Keratinocyte (primary cell): Measurements from ENCODE around the gene MEA1. TPM values are rescaled to one million over a fixed set of nuclear protein-coding genes. Genes with fewer than 3 reads are reported as not detected.

Experiments
- DNase-seq: peaks from one replicate; pipeline ENCODE4 v3.0.0-alpha.2; 2011; ENCODE audit warnings: low read depth, missing footprints, low spot score
- FAIRE-seq: peaks from 2 replicates; lab custom pipeline; 2011; peaks lifted over from hg19 to GRCh38; lab: Jason Lieb, UNC
- H2AFZ ChIP-seq: 2 replicates; pipeline ENCODE4 v1.6.0; 2012; ENCODE audit warnings: low read length, control low read depth, inconsistent platforms; ENCODE audit not compliant: control insufficient read depth
- H3K27ac ChIP-seq: 2 replicates; pipeline ENCODE4 v1.5.1; 2011; ENCODE audit warnings: low read length; ENCODE audit not compliant: control insufficient read depth, insufficient read depth
- H3K27me3 ChIP-seq: 3 replicates; pipeline ENCODE4 v1.6.0; 2011; ENCODE audit warnings: low read length; ENCODE audit not compliant: control insufficient read depth, insufficient read depth; ENCODE audit errors: extremely low read depth
- H3K36me3 ChIP-seq, 2 experiments: 2 replicates in 1 of 2; 3 replicates in 1 of 2; pipeline ENCODE4 v1.5.1; 2011; ENCODE audit warnings: low read length in 2 of 2, mild to moderate bottlenecking in 1 of 2; ENCODE audit not compliant: control insufficient read depth in 2 of 2, insufficient read depth in 2 of 2; ENCODE audit errors: extremely low read depth in 1 of 2
- H3K4me1 ChIP-seq: 3 replicates; pipeline ENCODE4 v1.5.1; 2011; ENCODE audit warnings: low read length; ENCODE audit not compliant: control insufficient read depth, insufficient read depth; ENCODE audit errors: extremely low read depth
- H3K4me2 ChIP-seq: 3 replicates; pipeline ENCODE4 v1.6.0; 2011; ENCODE audit warnings: low read depth, low read length; ENCODE audit not compliant: control insufficient read depth, insufficient read depth; ENCODE audit errors: extremely low read depth
- H3K4me3 ChIP-seq, 3 experiments: fragments of 200-600 bp in 1 of 3; sonication (generic) in 1 of 3; 2 replicates in 2 of 3; 3 replicates in 1 of 3; pipeline ENCODE4 v1.5.1; 2011 to 2016; ENCODE audit warnings: low read length in 3 of 3, mild to moderate bottlenecking in 3 of 3, control low read depth in 2 of 3, inconsistent platforms in 1 of 3, low read depth in 1 of 3, mixed read lengths in 1 of 3, mixed run types in 1 of 3, moderate library complexity in 1 of 3; ENCODE audit not compliant: control insufficient read depth in 2 of 3, insufficient read depth in 2 of 3; ENCODE audit errors: extremely low read depth in 1 of 3
- H3K79me2 ChIP-seq: 2 replicates; pipeline ENCODE4 v1.6.0; 2012; ENCODE audit warnings: low read length; ENCODE audit not compliant: control insufficient read depth, insufficient read depth
- H3K9ac ChIP-seq: 3 replicates; pipeline ENCODE4 v1.6.0; 2011; ENCODE audit warnings: low read length; ENCODE audit not compliant: control insufficient read depth, insufficient read depth; ENCODE audit errors: extremely low read depth
- H3K9me1 ChIP-seq: 3 replicates; pipeline ENCODE4 v1.6.0; 2011; ENCODE audit warnings: low read length; ENCODE audit not compliant: control insufficient read depth, insufficient read depth; ENCODE audit errors: extremely low read depth
- H3K9me3 ChIP-seq: 2 replicates; pipeline ENCODE4 v1.5.1; 2012; ENCODE audit warnings: low read depth, low read length; ENCODE audit not compliant: control insufficient read depth
- H4K20me1 ChIP-seq: 3 replicates; pipeline ENCODE4 v1.6.0; 2011; ENCODE audit warnings: low read length; ENCODE audit not compliant: control insufficient read depth, insufficient read depth; ENCODE audit errors: extremely low read depth
- EZH2 ChIP-seq: IDR thresholded peaks from one replicate; pipeline ENCODE4 v1.6.1; 2012; ENCODE audit warnings: inconsistent platforms, mild to moderate bottlenecking, low read length, moderate library complexity
- dilution Hi-C: fragments of 300-500 bp; cut with MboI; formaldehyde crosslinking; loops from one replicate; pipeline ENCODE4 v1.7.0; 2020; ENCODE audit warnings: low sequenced_read_pairs; ENCODE audit not compliant: extremely low pct_ligation_motif_present
- polyA plus RNA-seq, 5 experiments: library from polyadenylated mRNA; depleted of rRNA in 3 of 5; stranded (reverse) in 3 of 5; stranded (forward) in 1 of 5; unstranded in 1 of 5; fragments of >200 nt; gene quantifications; 1 replicate in 1 of 5; 2 replicates in 3 of 5; 3 replicates in 1 of 5; pipeline versions ENCODE4 v1.2.1 to v1.2.3, GENCODE V29; 2011 to 2012; ENCODE audit warnings: missing spikeins in 2 of 5, low read depth in 1 of 5, low replicate concordance in 1 of 5
- TF ChIP-seq, protein P1 (sequence below), 3 experiments: IDR thresholded peaks in 1 of 3; conservative IDR thresholded peaks in 1 of 3; optimal IDR thresholded peaks in 1 of 3; 2 replicates in 2 of 3; 3 replicates in 1 of 3; pipeline versions ENCODE3 to v1.5.1; 2011; ENCODE audit warnings: low read length in 3 of 3, mild to moderate bottlenecking in 3 of 3, moderate library complexity in 2 of 3, control low read depth in 1 of 3, inconsistent platforms in 1 of 3; ENCODE audit not compliant: insufficient read depth in 2 of 3; ENCODE audit errors: extremely low read depth in 1 of 3

Gene MEA1
- polyA plus RNA-seq, 1 donor (not counting 4 experiments of a cell fraction or from before 2014, with no cell fraction given), result 76.1 TPM

GRCh38 chr6:43034190-43034525, 20.4 kb upstream of the MEA1 start:
- dilution Hi-C loops, result no loop called here
- H3K4me1 ChIP-seq, result no peaks in the 10 kb centered on the region
- no peaks in the 10 kb centered on the region for H3K27me3 ChIP-seq
- TF ChIP-seq, protein P1, sequence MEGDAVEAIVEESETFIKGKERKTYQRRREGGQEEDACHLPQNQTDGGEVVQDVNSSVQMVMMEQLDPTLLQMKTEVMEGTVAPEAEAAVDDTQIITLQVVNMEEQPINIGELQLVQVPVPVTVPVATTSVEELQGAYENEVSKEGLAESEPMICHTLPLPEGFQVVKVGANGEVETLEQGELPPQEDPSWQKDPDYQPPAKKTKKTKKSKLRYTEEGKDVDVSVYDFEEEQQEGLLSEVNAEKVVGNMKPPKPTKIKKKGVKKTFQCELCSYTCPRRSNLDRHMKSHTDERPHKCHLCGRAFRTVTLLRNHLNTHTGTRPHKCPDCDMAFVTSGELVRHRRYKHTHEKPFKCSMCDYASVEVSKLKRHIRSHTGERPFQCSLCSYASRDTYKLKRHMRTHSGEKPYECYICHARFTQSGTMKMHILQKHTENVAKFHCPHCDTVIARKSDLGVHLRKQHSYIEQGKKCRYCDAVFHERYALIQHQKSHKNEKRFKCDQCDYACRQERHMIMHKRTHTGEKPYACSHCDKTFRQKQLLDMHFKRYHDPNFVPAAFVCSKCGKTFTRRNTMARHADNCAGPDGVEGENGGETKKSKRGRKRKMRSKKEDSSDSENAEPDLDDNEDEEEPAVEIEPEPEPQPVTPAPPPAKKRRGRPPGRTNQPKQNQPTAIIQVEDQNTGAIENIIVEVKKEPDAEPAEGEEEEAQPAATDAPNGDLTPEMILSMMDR (optimal IDR thresholded peaks at IDR 0.05 in 1 of 3, IDR thresholded peaks at IDR 0.05 in 1 of 3, conservative IDR thresholded peaks at IDR 0.05 in 1 of 3; ENCODE audit: extremely low read depth in 1 of 3, insufficient read depth in 2 of 3, low read length in 3 of 3), result no peak
- TF ChIP-seq EZH2, result no peak
- FAIRE-seq (no peak), DNase-seq (no peak)
- no peak overlapping the region for H2AFZ ChIP-seq
- H4K20me1 ChIP-seq, result peaks cover 2% of the 10 kb centered on the region
- H3K4me3 ChIP-seq, result no peak overlapping the region
- H3K9ac ChIP-seq, result no peak overlapping the region
- H3K9me1 ChIP-seq, result no peaks in the 10 kb centered on the region
- no peaks in the 10 kb centered on the region for H3K79me2 ChIP-seq
- H3K4me2 ChIP-seq, result no peak overlapping the region
- H3K36me3 ChIP-seq, result peaks cover 27 to 32% of the 10 kb centered on the region in 2 experiments
- H3K27ac ChIP-seq, result no peak overlapping the region
- H3K9me3 ChIP-seq, result no peaks in the 10 kb centered on the region

DNA sequence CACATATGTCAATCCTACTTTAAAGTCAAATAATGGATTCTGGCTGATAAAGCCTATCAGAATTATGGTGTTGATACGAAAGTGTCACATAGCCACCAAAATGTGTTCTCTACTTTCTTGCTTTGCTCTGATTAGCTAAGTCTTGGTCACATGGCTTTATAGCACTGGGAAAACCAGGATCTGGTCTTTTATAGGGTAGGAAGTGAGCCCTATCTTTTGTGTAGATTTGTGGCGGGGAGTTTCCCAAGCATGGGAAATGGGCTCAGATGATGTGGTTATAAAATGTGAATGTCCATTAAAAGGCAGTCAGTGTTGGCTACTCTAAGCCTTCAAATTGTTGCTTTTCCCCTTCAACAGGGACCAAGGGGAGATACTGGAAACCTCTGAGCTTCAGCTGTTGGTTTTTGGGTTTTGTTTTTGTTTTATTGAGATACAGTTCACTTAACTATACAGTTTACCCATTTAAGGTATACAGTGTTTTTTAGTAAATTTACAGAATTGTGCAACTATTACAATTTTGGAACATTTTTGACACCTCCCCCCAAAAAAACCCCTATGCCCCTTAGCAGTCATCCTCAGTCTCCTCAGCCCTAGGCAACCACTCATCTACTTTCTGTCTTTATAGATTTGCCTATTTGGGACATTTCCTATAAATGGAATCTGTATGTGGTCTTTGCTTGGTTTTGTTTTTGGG, 19.9 kb upstream of the MEA1 start:
- DNase-seq, result no peak
- Histone ChIP-seq H3K36me3 (peaks cover 26 to 30% of the 10 kb centered on the region in 2 experiments), H3K79me2 (no peaks in the 10 kb centered on the region), H3K9me1 (no peaks in the 10 kb centered on the region), H3K4me3 (no peak overlapping the region), H3K9ac (no peak overlapping the region), H3K27me3 (no peaks in the 10 kb centered on the region), H2AFZ (no peak overlapping the region), H3K27ac (no peak overlapping the region), H4K20me1 (peaks cover 2% of the 10 kb centered on the region), H3K4me2 (no peak overlapping the region), H3K4me1 (no peaks in the 10 kb centered on the region), H3K9me3 (no peaks in the 10 kb centered on the region)
- dilution Hi-C loops, result no loop called here
- FAIRE-seq, result no peak
- TF ChIP-seq EZH2, result no peak
- TF ChIP-seq, protein P1 (optimal IDR thresholded peaks at IDR 0.05 in 1 of 3, IDR thresholded peaks at IDR 0.05 in 1 of 3, conservative IDR thresholded peaks at IDR 0.05 in 1 of 3; ENCODE audit: extremely low read depth in 1 of 3, insufficient read depth in 2 of 3, low read length in 3 of 3), result no peak
